HG03196 (cell line): ENCODE results near the gene SPPL2C.

Experiments used
- ATAC-seq: cut with Tn5 transposase; IDR thresholded peaks from one replicate; pipeline ENCODE4 v1.9.1; 2021; ENCODE audit not compliant: unreplicated experiment

Gene SPPL2C

GRCh38 chr17:45828582-45829133 lies 16.0 kb upstream of the SPPL2C start:
- ATAC-seq = no peak

GRCh38 chr17:45833920-45834319 lies 10.8 kb upstream of the SPPL2C start:
- no peak for ATAC-seq

- no peak for ATAC-seq
Observed at GRCh38 chr17:45834471-45835396, 9.9 kb upstream of the SPPL2C start.

- no peak for ATAC-seq
Observed at GRCh38 chr17:45835481-45835880, 9.2 kb upstream of the SPPL2C start.

GRCh38 chr17:45836047-45837044 lies 8.3 kb upstream of the SPPL2C start:
- no peak for ATAC-seq

GRCh38 chr17:45837187-45837586 lies 7.5 kb upstream of the SPPL2C start:
- ATAC-seq = no peak

- no peak for ATAC-seq
Observed at GRCh38 chr17:45837603-45838002, 7.1 kb upstream of the SPPL2C start.

GRCh38 chr17:45838751-45839295 lies 5.9 kb upstream of the SPPL2C start:
- no peak for ATAC-seq

- ATAC-seq = no peak
Observed at GRCh38 chr17:45839442-45839841, 5.2 kb upstream of the SPPL2C start.

- no peak for ATAC-seq
Observed at GRCh38 chr17:45841186-45841585, 3.5 kb upstream of the SPPL2C start.

- no peak for ATAC-seq
Observed at GRCh38 chr17:45841883-45842525, 2.7 kb upstream of the SPPL2C start.

- ATAC-seq = no peak
Observed at GRCh38 chr17:45843722-45844121, 959 bp upstream of the SPPL2C start.

GRCh38 chr17:45845376-45846185 lies 900 bp downstream of the SPPL2C start:
- ATAC-seq = no peak

- no peak for ATAC-seq
Observed at GRCh38 chr17:45846223-45846622, 1.5 kb downstream of the SPPL2C start.

GRCh38 chr17:45846646-45847045 lies 2.0 kb downstream of the SPPL2C start:
- ATAC-seq = no peak

GRCh38 chr17:45847101-45847500 lies 2.4 kb downstream of the SPPL2C start:
- ATAC-seq = no peak

GRCh38 chr17:45847747-45848146 lies 3.1 kb downstream of the SPPL2C start:
- no peak for ATAC-seq

- no peak for ATAC-seq
Observed at GRCh38 chr17:45848405-45848804, 3.7 kb downstream of the SPPL2C start.

GRCh38 chr17:45848868-45849535 lies 4.3 kb downstream of the SPPL2C start:
- ATAC-seq = no peak
